GM18502 (cell line): Measurements from ENCODE around the gene PEAR1.

ENCODE experiments used
- ATAC-seq: cut with Tn5 transposase; IDR thresholded peaks from one replicate; pipeline ENCODE4 v1.9.1; 2021; ENCODE audit warnings: mild to moderate bottlenecking; ENCODE audit not compliant: unreplicated experiment, poor library complexity

Gene PEAR1

DNA sequence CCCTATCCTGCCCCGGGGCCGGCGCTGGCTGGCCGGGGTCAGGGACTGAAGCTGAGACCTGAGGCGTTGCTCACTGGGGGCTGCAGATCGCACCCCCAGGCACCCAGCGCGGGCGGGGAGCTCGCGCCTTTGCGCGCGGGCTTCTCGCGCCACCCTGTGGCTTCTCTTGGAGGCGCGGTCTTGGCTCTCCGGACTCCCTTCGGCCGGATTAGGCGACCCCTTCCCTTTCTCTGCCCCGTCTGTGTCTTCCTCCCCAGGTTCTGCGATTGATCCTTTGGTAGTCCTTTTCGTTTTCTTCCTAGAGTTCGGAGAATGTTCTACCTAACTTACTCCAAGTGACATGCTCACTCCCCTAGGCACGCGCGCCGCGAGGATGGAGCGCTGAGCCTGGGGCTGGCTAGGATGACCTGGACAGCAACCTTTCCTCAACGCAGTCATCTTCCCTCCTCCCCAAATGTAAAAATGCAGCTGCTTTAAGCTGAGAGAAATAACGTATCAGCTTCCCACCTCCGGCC is 33.3 kb upstream of the PEAR1 start:
- no peak for ATAC-seq

DNA sequence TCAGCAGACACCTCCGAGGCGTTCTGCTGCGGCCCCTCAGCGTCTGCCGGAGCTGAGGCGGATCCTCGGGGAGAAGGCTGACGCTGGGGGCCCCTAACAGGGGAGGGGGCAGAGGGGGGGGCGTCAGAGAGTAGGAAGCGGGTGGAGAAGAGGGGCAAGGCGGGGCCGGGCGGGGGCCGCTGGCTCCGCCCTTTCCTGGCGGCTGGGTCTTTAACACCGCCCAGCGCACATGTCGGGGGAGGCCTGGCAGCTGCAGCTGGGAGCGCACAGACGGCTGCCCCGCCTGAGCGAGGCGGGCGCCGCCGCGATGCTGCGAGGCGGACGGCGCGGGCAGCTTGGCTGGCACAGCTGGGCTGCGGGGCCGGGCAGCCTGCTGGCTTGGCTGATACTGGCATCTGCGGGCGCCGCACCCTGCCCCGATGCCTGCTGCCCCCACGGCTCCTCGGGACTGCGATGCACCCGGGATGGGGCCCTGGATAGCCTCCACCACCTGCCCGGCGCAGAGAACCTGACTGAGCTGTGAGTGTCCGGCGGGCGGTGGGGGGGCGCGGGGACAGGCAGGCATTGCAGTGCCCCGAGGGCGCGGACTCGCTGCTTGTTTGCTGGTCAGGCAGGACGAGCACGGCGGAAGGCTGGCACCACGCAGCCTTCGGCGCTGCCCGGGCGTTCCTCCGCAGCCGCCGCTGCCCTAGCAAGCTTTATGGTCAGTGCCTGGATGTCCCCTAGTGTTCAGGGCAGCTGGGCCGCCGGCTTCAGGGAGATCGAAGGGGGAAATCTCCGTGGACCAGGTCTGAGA is 32.7 kb upstream of the PEAR1 start, which contains the start of gene NTRK1:
Gene NTRK1, plus strand, starts transcription at position 238 of the 796 bp plus-strand sequence. Its CDS starts 70 bp downstream, at position 308.
- no peak for ATAC-seq

DNA sequence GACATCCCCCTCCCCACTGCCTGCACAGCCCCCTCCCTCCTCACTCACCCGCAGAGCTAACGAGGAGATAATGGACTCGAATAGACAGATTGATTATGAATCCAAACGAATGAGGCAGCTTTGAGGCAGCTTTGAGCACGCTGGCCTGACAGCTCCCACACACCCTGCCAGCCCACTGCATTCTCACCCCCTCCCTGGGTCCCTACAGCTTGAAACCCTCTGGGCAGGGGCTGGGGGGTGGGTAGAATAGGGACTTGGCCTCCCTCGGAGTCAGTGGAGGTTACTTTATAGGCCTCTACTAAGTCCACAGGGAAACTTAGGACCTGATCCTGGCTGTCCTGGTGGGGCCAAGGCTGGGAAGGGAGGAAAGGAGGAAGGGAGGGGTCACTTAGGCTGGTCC is 30.9 kb upstream of the PEAR1 start:
- ATAC-seq: no peak

DNA sequence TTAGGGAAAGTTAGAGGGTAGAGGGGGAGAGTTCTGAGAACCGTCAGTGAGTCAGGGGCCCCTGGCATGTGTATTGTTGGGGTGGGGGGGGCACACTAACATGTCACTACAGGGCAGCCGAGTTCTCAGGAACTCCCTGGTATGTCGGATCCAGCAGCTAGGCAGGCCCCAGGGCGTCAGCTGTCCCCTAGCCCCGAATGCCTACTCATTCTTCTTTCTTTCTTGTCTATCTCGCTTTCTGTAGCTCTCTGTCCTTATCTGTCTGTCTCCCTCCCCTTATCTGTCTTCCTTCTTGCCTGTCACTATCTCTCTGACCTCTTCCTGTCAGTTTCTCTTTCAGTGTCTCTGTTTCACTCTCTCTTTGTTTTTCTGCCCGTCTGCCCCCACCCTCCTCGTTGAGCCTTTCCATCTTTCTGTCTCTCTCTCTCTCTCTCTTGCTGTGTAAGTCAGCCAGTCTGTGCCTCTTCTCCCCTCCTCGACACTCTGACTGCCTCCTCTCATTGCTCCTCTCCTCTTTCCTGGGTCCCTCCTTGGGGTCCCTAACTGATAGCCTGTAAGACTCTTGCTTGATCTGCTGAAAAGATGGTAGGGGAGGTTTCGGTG is 30.4 kb upstream of the PEAR1 start:
- ATAC-seq: no peak

DNA sequence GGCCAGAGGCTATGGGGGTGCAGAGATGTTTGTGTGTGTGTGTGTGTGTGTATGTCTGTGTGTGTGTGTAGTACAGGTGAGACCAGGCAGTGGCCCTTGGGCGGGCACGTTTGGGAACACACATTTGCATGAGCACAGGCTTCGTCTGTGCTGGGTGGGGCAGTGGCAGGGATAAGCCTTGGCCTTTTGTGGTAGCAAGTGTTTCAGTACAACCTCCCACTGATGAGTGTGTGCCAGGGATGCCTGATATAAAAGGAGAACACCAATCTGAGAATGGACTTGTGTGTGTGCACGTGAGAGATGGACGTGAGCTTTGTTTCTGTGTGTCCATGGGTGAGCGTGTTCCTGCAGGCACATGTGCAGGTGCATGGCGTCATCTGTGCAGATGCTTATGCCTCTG is 29.9 kb upstream of the PEAR1 start:
- no peak for ATAC-seq

DNA sequence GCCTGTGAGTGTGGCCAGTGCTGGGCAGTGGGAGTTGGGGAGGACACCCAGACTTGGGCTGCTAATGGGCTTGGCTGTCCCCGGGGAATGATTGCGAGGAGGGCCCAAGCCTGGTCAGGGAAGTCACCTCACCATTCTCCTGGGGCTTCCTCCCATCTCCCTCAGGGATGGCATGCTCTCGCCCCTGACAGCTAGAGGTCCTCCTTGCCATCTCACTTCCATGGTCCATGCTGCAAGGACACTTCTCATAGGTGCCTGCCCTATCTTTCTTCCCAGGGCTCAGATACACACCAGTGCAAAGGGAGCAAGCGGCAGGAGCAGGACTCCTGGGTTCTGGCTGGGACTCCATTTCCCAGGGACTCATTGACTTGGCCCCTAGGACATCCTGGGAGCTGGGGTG is 28.7 kb upstream of the PEAR1 start:
- no peak for ATAC-seq

DNA sequence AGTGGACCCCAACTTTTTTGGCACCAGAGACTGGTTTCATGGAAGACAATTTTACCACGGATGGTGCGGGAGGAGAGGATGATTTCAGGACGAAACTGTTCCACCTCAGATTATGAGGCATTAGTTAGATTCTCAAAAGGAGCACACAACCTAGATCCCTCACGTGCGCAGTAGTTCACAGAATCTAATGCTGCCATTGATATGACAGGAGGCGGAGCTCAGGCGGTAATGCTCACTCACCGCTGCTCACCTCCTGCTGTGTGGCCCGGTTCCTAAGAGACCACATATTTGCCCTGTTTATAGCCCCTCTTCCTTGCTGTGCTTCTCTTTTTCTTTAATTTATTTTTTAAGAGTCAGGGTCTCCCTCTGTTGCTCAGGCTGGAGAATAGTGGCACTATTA is 28.3 kb upstream of the PEAR1 start:
- no peak for ATAC-seq

DNA sequence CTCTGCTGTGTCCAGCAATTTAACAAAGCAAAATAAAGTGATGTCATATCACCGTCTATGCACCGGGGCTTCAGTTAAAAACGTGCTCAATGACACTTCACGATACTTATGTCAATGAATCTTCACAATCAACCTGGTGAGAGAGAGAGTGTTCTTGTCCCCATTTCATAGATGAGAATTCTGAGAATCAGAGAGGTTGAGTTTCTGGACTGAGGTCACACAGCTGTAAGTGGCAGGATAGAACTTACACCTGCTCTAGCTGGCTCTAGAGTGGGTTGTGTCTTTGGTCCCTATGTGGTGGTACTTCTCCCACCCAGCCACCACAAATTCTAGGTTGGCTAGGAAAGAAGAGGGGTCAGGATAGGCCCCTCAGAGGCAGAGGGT is 27.7 kb upstream of the PEAR1 start:
- no peak for ATAC-seq

DNA sequence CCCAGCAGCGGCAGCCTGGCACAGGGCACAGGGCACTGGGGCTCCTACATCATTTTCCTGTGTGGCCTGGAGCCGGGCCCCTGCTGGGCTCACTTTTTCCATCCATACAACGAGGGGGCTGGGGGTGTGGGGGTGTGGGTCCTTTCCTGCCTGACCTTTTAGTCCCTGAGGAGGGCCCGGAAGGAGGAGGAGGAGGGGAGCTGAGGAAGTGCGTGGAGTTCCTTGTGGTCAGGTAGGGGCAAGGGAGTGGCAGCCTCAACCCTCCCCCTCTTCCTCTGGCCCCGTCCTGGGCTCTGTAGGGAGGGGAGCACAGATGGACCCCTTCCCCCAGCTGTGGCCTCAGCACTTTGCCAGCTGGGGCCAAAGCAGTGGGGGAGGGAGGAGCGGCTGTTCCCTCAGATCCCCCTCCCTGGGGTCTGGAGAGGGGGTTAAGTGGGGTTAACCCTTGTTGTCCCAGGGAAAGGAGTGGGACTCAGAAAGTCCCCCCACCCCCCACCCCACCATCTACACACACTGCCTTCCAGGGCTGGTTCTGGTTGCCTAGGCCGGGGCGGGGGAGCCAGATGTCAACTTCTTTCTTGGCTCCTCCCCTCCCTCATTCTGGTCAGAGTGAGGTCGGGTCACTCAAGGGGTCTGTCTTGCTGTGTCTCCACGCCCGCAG is 27.1 kb upstream of the PEAR1 start:
- no peak for ATAC-seq

DNA sequence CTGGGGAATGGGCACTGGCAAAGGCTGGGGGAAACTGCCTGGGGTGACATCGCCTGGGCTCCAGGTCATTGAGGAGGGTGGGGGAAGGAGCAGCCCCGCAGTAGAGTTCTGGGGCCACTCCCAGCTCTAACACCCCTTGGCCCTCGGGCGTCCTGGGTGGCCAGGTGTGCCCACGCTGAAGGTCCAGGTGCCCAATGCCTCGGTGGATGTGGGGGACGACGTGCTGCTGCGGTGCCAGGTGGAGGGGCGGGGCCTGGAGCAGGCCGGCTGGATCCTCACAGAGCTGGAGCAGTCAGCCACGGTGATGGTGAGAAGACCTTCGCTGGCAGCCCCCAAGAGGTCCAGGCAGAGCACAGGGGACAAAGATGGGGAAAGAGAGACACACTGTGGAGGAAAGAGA is 25.2 kb upstream of the PEAR1 start:
- no peak for ATAC-seq

DNA sequence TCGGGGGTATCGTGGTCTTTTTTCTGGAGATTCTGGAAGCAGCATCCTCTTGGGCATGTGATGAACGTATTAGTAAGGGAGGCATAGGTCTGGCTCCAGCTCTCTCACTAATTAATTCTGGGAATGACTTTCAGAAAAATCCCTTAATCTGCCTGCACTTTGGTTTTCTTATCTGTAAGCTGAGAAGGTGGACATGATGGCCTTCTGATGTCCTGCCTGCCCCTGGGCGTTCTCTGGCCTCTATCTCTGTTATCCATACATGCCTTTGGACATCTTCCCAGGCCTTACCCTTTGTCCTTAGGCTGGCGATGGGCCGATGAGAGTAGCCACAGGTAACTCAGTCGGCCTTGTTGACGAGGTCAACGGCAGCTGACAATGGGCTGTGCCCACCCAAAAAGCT is 24.1 kb upstream of the PEAR1 start:
- no peak for ATAC-seq

DNA sequence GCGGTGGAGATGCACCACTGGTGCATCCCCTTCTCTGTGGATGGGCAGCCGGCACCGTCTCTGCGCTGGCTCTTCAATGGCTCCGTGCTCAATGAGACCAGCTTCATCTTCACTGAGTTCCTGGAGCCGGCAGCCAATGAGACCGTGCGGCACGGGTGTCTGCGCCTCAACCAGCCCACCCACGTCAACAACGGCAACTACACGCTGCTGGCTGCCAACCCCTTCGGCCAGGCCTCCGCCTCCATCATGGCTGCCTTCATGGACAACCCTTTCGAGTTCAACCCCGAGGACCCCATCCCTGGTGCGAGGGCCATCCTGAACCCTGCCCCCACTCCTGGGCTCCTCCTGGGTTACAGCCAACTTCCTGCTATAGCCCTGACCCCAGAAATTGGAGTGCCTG is 19.9 kb upstream of the PEAR1 start:
- ATAC-seq: no peak

DNA sequence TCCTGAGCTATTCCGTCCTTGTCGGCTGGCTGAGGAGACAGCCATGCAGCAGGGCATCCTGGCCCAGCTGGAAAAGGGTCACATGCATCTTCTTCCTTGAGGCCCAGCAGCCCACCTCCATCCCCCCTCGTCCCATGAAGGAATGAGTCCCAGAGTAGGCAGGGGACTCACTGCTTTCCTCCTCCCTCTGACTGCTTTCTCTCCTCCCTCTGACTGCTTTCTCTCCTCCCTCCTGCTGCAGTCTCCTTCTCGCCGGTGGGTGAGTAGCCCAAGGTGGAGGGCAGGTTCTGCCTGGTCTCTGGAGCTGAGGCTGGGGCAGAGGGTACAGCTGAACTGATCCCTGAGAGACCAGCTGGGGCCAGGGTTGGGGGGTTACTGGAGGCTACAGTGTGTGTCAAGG is 19.4 kb upstream of the PEAR1 start:
- ATAC-seq: no peak

DNA sequence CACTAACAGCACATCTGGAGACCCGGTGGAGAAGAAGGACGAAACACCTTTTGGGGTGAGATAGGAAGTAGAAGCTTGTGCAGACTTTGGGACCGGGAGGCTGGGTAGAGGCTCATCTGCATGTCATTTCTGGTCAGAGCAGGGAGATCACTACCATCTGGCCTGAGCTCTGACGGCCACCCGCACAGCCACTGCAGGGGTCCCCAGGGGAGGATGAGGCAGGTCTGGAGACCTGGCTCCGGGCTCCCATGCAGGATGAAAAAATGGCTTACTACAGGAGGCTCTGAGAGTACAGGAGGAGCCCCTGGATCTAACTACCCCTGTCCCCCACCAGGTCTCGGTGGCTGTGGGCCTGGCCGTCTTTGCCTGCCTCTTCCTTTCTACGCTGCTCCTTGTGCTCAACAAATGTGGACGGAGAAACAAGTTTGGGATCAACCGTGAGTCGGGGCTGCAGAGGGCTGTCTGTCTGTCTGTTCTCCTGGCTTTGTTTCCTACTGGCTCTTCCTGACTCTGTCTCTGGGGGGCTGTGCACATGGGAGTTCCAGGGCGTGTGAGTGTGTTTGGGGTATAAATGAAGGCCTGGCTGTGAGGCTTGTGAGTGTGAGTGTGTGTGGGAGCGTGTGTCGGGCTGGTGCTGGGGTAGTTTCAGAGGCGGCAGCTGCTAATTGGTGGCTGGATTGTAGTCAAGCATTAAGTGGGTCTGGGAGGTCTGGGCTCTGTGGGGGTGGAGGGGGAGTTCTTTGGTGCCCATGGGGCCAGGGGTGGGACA is 18.8 kb upstream of the PEAR1 start:
- ATAC-seq: no peak

DNA sequence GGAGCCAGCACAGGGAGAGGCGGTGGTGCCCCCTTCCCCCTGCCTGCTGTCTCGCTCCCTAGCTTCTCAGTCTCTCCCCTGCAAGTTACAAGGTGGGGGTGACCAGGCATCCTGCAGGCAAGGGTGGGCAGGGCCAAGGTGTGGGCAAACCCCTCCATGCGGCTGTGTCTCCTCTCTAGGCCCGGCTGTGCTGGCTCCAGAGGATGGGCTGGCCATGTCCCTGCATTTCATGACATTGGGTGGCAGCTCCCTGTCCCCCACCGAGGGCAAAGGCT is 18.2 kb upstream of the PEAR1 start:
- ATAC-seq: no peak

DNA sequence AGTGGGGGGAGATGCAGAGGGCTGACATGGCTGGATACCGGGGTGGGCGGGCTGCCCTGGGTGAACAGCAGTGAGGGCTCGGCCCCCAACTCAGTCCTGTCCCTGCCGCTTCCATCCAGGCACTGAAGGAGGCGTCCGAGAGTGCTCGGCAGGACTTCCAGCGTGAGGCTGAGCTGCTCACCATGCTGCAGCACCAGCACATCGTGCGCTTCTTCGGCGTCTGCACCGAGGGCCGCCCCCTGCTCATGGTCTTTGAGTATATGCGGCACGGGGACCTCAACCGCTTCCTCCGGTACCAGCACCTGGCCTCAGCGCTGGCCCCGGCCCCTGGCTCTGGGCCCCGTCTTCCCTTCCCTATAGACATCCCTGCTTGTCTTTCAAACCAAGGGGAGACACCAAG is 17.2 kb upstream of the PEAR1 start:
- ATAC-seq: no peak

DNA sequence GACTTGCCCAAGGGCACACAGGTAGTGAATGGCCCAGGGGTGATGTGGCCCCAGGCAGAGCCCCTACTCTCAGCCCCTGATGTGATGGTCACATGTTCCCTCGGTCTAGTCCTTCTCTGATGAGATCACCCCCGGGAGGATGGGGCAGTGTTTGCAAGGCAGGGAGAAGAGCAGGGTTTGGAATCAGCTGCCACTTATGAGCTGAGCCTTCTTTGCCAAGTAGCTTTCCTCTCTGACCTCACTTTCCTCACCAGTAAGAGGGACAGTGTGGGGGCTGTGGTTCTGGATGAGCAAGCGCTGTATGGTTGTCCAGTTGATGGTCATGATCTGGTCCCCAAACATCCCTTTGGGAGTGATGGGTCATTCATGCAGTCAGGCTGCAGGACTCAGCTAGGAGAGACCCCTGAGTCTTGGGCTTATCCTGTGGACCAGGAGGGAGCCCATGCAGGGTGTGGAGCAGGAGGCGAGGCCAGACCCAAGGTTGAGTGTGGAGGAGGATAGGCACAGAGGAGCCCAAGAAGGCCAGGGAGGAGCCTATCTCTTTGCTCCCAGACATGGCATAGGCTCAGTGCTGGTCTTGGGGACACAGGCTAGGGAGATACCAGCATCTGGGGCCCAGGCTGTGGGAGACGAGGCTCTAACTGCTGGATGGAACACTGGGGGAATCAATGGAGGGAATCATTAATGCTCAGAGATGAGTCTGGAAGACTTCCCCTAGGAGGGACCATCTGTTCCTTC is 15.9 kb upstream of the PEAR1 start:
- no peak for ATAC-seq

DNA sequence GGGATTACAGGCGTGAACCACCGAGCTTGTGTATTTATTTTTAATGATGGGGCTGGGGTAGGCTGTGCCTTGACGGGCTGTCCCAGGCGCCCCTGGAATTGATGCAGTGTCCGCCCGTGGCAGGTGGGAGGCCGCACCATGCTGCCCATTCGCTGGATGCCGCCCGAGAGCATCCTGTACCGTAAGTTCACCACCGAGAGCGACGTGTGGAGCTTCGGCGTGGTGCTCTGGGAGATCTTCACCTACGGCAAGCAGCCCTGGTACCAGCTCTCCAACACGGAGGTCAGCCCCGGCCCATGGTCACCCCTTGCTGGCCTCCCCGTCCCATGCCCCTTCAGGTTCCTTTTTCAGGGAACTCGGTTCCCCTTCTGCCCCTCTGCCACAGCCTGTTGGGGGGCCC is 13.6 kb upstream of the PEAR1 start:
- no peak for ATAC-seq

DNA sequence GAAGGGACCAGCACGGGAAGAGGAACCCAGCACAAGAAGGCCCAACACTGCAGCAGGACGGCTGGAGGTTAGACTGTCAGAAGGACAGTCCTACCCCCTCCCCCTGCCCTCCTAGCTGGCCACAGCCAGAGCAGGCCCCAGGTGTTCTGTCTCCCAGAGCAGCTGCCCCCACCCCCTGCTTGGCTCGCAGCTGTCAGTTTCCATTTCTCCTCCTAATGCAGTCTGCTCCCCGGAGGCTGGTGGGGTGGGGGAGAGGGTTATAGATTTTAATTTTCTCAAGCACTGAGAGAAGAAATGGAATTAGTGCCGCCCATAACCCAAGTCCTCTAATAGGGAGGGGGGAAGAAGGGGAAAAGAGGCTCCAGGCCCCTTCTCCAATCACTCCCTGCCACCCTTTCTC is 13.0 kb upstream of the PEAR1 start:
- ATAC-seq: no peak

DNA sequence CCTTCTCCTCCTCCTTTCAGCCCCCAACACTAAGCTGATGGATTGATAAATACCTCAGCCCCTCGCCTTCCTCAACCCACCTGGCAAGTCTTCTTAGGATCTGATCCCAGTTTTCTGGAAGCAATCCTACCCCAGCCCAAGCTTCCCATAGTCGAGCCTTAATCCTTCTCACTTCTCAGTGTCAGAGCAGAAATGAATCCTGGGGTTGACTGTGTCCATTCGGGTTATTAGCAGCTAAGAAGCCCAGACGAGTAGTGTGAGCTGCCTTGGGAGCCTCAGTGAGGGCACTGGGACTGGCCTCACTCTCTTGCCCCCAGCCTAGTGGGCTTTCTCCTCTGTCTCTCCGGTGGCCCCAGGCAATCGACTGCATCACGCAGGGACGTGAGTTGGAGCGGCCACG is 12.4 kb upstream of the PEAR1 start:
- no peak for ATAC-seq
